GDM1 (cell line): ENCODE data around the gene TPGS1.

ENCODE experiments used
- DNase-seq: peaks from one replicate; lab custom pipeline; 2025; lab: John Stamatoyannopoulos, UW

Gene TPGS1

GRCh38 chr19:540867-541637, 33.8 kb downstream of the TPGS1 start:
- no peak for DNase-seq

- DNase-seq: no peak
Observed at GRCh38 chr19:541699-542098, 34.4 kb downstream of the TPGS1 start.

GRCh38 chr19:542173-542866, 35.0 kb downstream of the TPGS1 start:
- no peak for DNase-seq

GRCh38 chr19:543910-544608, 36.8 kb downstream of the TPGS1 start, which contains the start of gene GZMM:
GZMM (plus strand) TSS chr19:544053; CDS start chr19:544072, 19 bp downstream.
- DNase-seq: no peak

- no peak for DNase-seq
Observed at GRCh38 chr19:547117-547516, 39.8 kb downstream of the TPGS1 start.

- DNase-seq: no peak
Observed at GRCh38 chr19:547836-548720, 40.8 kb downstream of the TPGS1 start.

- DNase-seq: no peak
Observed at GRCh38 chr19:548886-549830, 41.9 kb downstream of the TPGS1 start.

GRCh38 chr19:554817-555216, 47.5 kb downstream of the TPGS1 start:
- no peak for DNase-seq

- DNase-seq: no peak
Observed at GRCh38 chr19:555474-555808, 48.1 kb downstream of the TPGS1 start.

- no peak for DNase-seq
Observed at GRCh38 chr19:556611-557382, 49.5 kb downstream of the TPGS1 start.

- no peak for DNase-seq
Observed at GRCh38 chr19:558770-559439, 51.6 kb downstream of the TPGS1 start.

- DNase-seq: no peak
Observed at GRCh38 chr19:560121-560520, 52.8 kb downstream of the TPGS1 start.

- DNase-seq: no peak
Observed at GRCh38 chr19:566403-566802, 59.1 kb downstream of the TPGS1 start.

GRCh38 chr19:566844-567243, 59.5 kb downstream of the TPGS1 start:
- DNase-seq: no peak

- no peak for DNase-seq
Observed at GRCh38 chr19:567296-567900, 60.1 kb downstream of the TPGS1 start.
